Endometrial microvascular endothelial cells (primary cell): ENCODE results near the gene MEX3D. TPM values are rescaled to one million over a fixed set of nuclear protein-coding genes. Genes with fewer than 3 reads are reported as not detected.

ENCODE experiments used
- in situ Hi-C: cut with HindIII; loops from 2 replicates; pipeline ENCODE4 v1.10.0; 2017; ENCODE audit warnings: low sequenced_read_pairs, low pct_unique_long_range_greater_than_20kb; ENCODE audit errors: inconsistent ontology term
- total RNA-seq: library from RNA; depleted of rRNA; stranded (reverse); fragments of >200 nt; gene quantifications from one replicate; pipeline ENCODE4 v1.2.3, GENCODE V29; 2015; ENCODE audit errors: inconsistent ontology term

The MEX3D gene
- total RNA-seq, 1 donor from 2014 or later: 41.4 TPM

- in situ Hi-C loops: no loop called here
Observed at GRCh38 chr19:1599460-1599846, 31.3 kb upstream of the MEX3D start.

GRCh38 chr19:1598777-1599459 lies 30.8 kb upstream of the MEX3D start:
- in situ Hi-C loops: no loop called here

- in situ Hi-C loops: no loop called here
Observed at GRCh38 chr19:1593501-1593772, 25.3 kb upstream of the MEX3D start.

GRCh38 chr19:1592755-1593500 lies 24.8 kb upstream of the MEX3D start, which contains the start of gene MBD3:
MBD3 (minus strand) TSS chr19:1592865; CDS start chr19:1592631, 234 bp downstream.
- in situ Hi-C loops: no loop called here

- in situ Hi-C loops: no loop called here
Observed at GRCh38 chr19:1592024-1592754, 24.1 kb upstream of the MEX3D start.

GRCh38 chr19:1591421-1592023 lies 23.4 kb upstream of the MEX3D start:
- in situ Hi-C loops: no loop called here

- in situ Hi-C loops: no loop called here
Observed at GRCh38 chr19:1590641-1591397, 22.7 kb upstream of the MEX3D start.

GRCh38 chr19:1587872-1588271 lies 19.7 kb upstream of the MEX3D start:
- in situ Hi-C loops: no loop called here

- in situ Hi-C loops: no loop called here
Observed at GRCh38 chr19:1585243-1585580, 17.1 kb upstream of the MEX3D start.

GRCh38 chr19:1584500-1585242 lies 16.5 kb upstream of the MEX3D start:
- in situ Hi-C loops: no loop called here

GRCh38 chr19:1582201-1582600 lies 14.1 kb upstream of the MEX3D start:
- in situ Hi-C loops: no loop called here

GRCh38 chr19:1580957-1581356 lies 12.8 kb upstream of the MEX3D start:
- in situ Hi-C loops: no loop called here

GRCh38 chr19:1580382-1580781 lies 12.3 kb upstream of the MEX3D start:
- in situ Hi-C loops: no loop called here

GRCh38 chr19:1579222-1579621 lies 11.1 kb upstream of the MEX3D start:
- in situ Hi-C loops: no loop called here

- in situ Hi-C loops: no loop called here
Observed at GRCh38 chr19:1577929-1578618, 9.9 kb upstream of the MEX3D start.

- in situ Hi-C loops: no loop called here
Observed at GRCh38 chr19:1577090-1577928, 9.2 kb upstream of the MEX3D start.
